H1 (cell line): ENCODE results near the gene CDKN2B-AS1. TPM values are rescaled to one million over a fixed set of nuclear protein-coding genes. Genes with fewer than 3 reads are reported as not detected.

Experiments
- ASH2L ChIP-seq: fragments of 200-600, 300-600 bp; sonication (generic); IDR thresholded peaks from one replicate; pipeline ENCODE4 v1.7.1; 2017; ENCODE audit warnings: low read length
- CEBPB ChIP-seq: IDR thresholded peaks from 2 replicates; pipeline ENCODE4 v1.6.1; 2012; ENCODE audit warnings: low read depth, low read length
- EP300 ChIP-seq, 2 experiments: IDR thresholded peaks; 1 replicate in 1 of 2; 2 replicates in 1 of 2; pipeline ENCODE4 v1.6.1; 2011 to 2012; ENCODE audit warnings: low read depth in 2 of 2, low read length in 2 of 2, mild to moderate bottlenecking in 2 of 2, borderline replicate concordance in 1 of 2, inconsistent platforms in 1 of 2, moderate library complexity in 1 of 2
- GTF2F1 ChIP-seq: IDR thresholded peaks from 2 replicates; pipeline ENCODE4 v1.6.1; 2012; ENCODE audit warnings: low read depth, low read length, improper control_type of control experiment, borderline replicate concordance
- KDM5A ChIP-seq: fragments of 200-600 bp; IDR thresholded peaks from 2 replicates; pipeline ENCODE4 v1.7.1; 2012; ENCODE audit warnings: mild to moderate bottlenecking, low read length, inconsistent platforms, mixed read lengths
- SIX5 ChIP-seq: IDR thresholded peaks from 2 replicates; pipeline ENCODE4 v1.6.1; 2011; ENCODE audit warnings: mild to moderate bottlenecking, low read depth, low read length
- USF2 ChIP-seq: IDR thresholded peaks from 2 replicates; pipeline ENCODE4 v1.6.1; 2011; ENCODE audit warnings: low read length, improper control_type of control experiment
- polyA plus RNA-seq, 7 experiments: library from polyadenylated mRNA; depleted of rRNA in 3 of 7; stranded (reverse) in 5 of 7; unstranded in 2 of 7; fragments of >200 nt in 5 of 7; fragments of 200-250 nt in 2 of 7; gene quantifications; 1 replicate in 5 of 7; 2 replicates in 1 of 7; 4 replicates in 1 of 7; pipeline versions ENCODE4 v1.2.1 to v1.2.3, GENCODE V29; 2011 to 2013; ENCODE audit warnings: missing spikeins in 2 of 7, mixed read lengths in 2 of 7
- total RNA-seq: library from RNA; stranded (reverse); fragmentation: NEBNext Ultra II Directional; extraction: Animal tissue kit (Norgen Biotek cat#: 25700); gene quantifications from 2 replicates; pipeline ENCODE4 v1.2.1, GENCODE V29; 2021

CDKN2B-AS1 gene
- total and polyA plus RNA-seq, 2 of the 8 experiments (the other 6 are each of a cell fraction or from before 2014, with no cell fraction given), result not detected

GRCh38 chr9:21972361-21972760 is 22.2 kb upstream of the CDKN2B-AS1 start (continued):
- TF ChIP-seq SIX5, result no peak
- TF ChIP-seq CEBPB, result no peak
- no peak for TF ChIP-seq USF2
- no peak for TF ChIP-seq GTF2F1
- no peak for TF ChIP-seq KDM5A
- no peak for TF ChIP-seq EP300 (IDR thresholded peaks at IDR 0.05; ENCODE audit: borderline replicate concordance in 1 of 2, low read depth in 2 of 2, low read length in 2 of 2)
- no peak for TF ChIP-seq ASH2L
- TF ChIP-seq, all 59 proteins: peak for 3
